Esophagus (tissue), 2 donors: ENCODE measurements around the gene MSL3B.

ENCODE experiments used
- H3K27ac ChIP-seq, 2 donors: one replicate each; pipeline ENCODE4 v1.5.1; 2013; ENCODE audit warnings: low read depth in 2 of 2, mild to moderate bottlenecking in 2 of 2, inconsistent platforms in 1 of 2, low read length in 1 of 2, moderate library complexity in 1 of 2
- H3K27me3 ChIP-seq, 2 donors: one replicate each; pipeline ENCODE4 v1.6.1; 2013; ENCODE audit warnings: low read length in 2 of 2, control low read depth in 1 of 2, mild to moderate bottlenecking in 1 of 2; ENCODE audit not compliant: insufficient read depth in 2 of 2, control insufficient read depth in 1 of 2
- H3K36me3 ChIP-seq, 2 donors: one replicate each; pipeline ENCODE4 v1.6.1; 2013; ENCODE audit warnings: low read length in 1 of 2; ENCODE audit not compliant: control insufficient read depth in 2 of 2, insufficient read depth in 2 of 2
- H3K4me1 ChIP-seq, 2 donors: one replicate each; pipeline ENCODE4 v1.6.1; 2013; ENCODE audit warnings: low read length in 1 of 2; ENCODE audit not compliant: control insufficient read depth in 2 of 2, insufficient read depth in 2 of 2
- H3K4me3 ChIP-seq, 2 donors: one replicate each; pipeline ENCODE4 v1.5.1; 2013; ENCODE audit warnings: low read length in 2 of 2, mild to moderate bottlenecking in 2 of 2, low read depth in 1 of 2, moderate library complexity in 1 of 2
- H3K9me3 ChIP-seq, 2 donors: one replicate each; pipeline ENCODE4 v1.6.1; 2013; ENCODE audit warnings: mild to moderate bottlenecking in 2 of 2, low read depth in 1 of 2, low read length in 1 of 2, moderate library complexity in 1 of 2; ENCODE audit not compliant: control insufficient read depth in 2 of 2, insufficient read depth in 1 of 2
- WGBS, 2 donors: extraction: QIAGEN DNeasy Blood & Tissue Kit; methylation state at CpG; one replicate each; pipeline ENCODE4 v1.1.7; 2013; 5-methylcytosine and 5-hydroxymethylcytosine counted together
- donor health status: healthy with polysubstance abuse.
- donor health status: Bipolar disorder and iron deficiency.

MSL3B gene

GRCh38 chr2:233829193-233830110 lies 38.7 kb downstream of the MSL3B start:
- 80 to 82% methylated on average over 15 of the region's 15 CpGs for WGBS, 2 donors
- Histone ChIP-seq H3K36me3 (no peaks in the 10 kb centered on the region), H3K4me3 (no peak overlapping the region), H3K4me1 (peaks cover 4 to 8% of the 10 kb centered on the region in 2 donors), H3K27me3 (no peaks in the 10 kb centered on the region), H3K27ac (no peak overlapping the region), H3K9me3 (peaks cover 0 to 5% of the 10 kb centered on the region in 2 donors)

GRCh38 chr2:233828546-233829192 lies 39.5 kb downstream of the MSL3B start:
- Histone ChIP-seq H3K27ac (no peak overlapping the region), H3K9me3 (peaks cover 0 to 5% of the 10 kb centered on the region in 2 donors), H3K4me1 (peaks cover 4 to 8% of the 10 kb centered on the region in 2 donors)

GRCh38 chr2:233824373-233824772 lies 43.8 kb downstream of the MSL3B start:
- Histone ChIP-seq H3K4me3 (no peak overlapping the region), H3K4me1 (peaks cover 0 to 4% of the 10 kb centered on the region in 2 donors), H3K36me3 (no peaks in the 10 kb centered on the region), H3K9me3 (peaks cover 0 to 5% of the 10 kb centered on the region in 2 donors), H3K27me3 (no peaks in the 10 kb centered on the region), H3K27ac (no peak overlapping the region)
- 74 to 80% methylated on average over 7 of the region's 7 CpGs for WGBS, 2 donors

More at GRCh38 chr2:233828546-233829192, 39.5 kb downstream of the MSL3B start:
- WGBS, 2 donors, result 65 to 67% methylated on average over 24 of the region's 24 CpGs
- Histone ChIP-seq H3K4me3 (no peak overlapping the region), H3K27me3 (no peaks in the 10 kb centered on the region), H3K36me3 (no peaks in the 10 kb centered on the region)

GRCh38 chr2:233823731-233824121 lies 44.5 kb downstream of the MSL3B start:
- Histone ChIP-seq H3K9me3 (peaks cover 0 to 5% of the 10 kb centered on the region in 2 donors), H3K27me3 (no peaks in the 10 kb centered on the region)
- 82 to 92% methylated on average over 8 of the region's 8 CpGs for WGBS, 2 donors

GRCh38 chr2:233822781-233823730 lies 45.1 kb downstream of the MSL3B start:
- WGBS, 2 donors, result 71 to 73% methylated on average over 25 of the region's 25 CpGs
- Histone ChIP-seq H3K9me3 (peaks cover 0 to 3% of the 10 kb centered on the region in 2 donors), H3K27ac (no peak overlapping the region), H3K4me3 (no peak overlapping the region), H3K36me3 (no peaks in the 10 kb centered on the region), H3K4me1 (peaks cover 0 to 2% of the 10 kb centered on the region in 2 donors), H3K27me3 (no peaks in the 10 kb centered on the region)

More at GRCh38 chr2:233823731-233824121, 44.5 kb downstream of the MSL3B start:
- H3K4me3 ChIP-seq, result no peak overlapping the region
- no peak overlapping the region for H3K27ac ChIP-seq
- peaks cover 0 to 3% of the 10 kb centered on the region in 2 donors for H3K4me1 ChIP-seq
- no peaks in the 10 kb centered on the region for H3K36me3 ChIP-seq

GRCh38 chr2:233822101-233822771 lies 46.0 kb downstream of the MSL3B start:
- Histone ChIP-seq H3K9me3 (no peaks in the 10 kb centered on the region), H3K4me3 (no peak overlapping the region), H3K36me3 (no peaks in the 10 kb centered on the region), H3K27me3 (no peaks in the 10 kb centered on the region), H3K4me1 (peaks cover 0 to 2% of the 10 kb centered on the region in 2 donors), H3K27ac (no peak overlapping the region)
- 84 to 88% methylated on average over 21 of the region's 21 CpGs for WGBS, 2 donors

GRCh38 chr2:233821709-233822100 lies 46.5 kb downstream of the MSL3B start:
- Histone ChIP-seq H3K9me3 (no peaks in the 10 kb centered on the region), H3K36me3 (no peaks in the 10 kb centered on the region), H3K4me1 (peaks cover 0 to 2% of the 10 kb centered on the region in 2 donors), H3K27ac (no peak overlapping the region), H3K4me3 (no peak overlapping the region), H3K27me3 (no peaks in the 10 kb centered on the region)
- WGBS, 2 donors, result 90 to 94% methylated on average over 8 of the region's 8 CpGs

- H3K27ac ChIP-seq, result no peak overlapping the region
- 86 to 93% methylated on average over 3 of the region's 3 CpGs for WGBS, 2 donors
- H3K4me1 ChIP-seq, result peaks cover 0 to 2% of the 10 kb centered on the region in 2 donors
These were observed 47.0 kb downstream of the MSL3B start for GRCh38 chr2:233821196-233821595.

More at GRCh38 chr2:233821196-233821595, 47.0 kb downstream of the MSL3B start:
- Histone ChIP-seq H3K27me3 (no peaks in the 10 kb centered on the region), H3K9me3 (peaks cover 0 to 2% of the 10 kb centered on the region in 2 donors), H3K4me3 (no peak overlapping the region), H3K36me3 (no peaks in the 10 kb centered on the region)
